Measurements from ENCODE around the gene GLYR1.

GRCh38 chr16:4847774-4848587 lies 893 bp upstream of the GLYR1 start:
- TF ChIP-seq MAX (IDR thresholded peaks at IDR 0.05) (no peak; the same call in 1 of the 2 replicates), CREB1 (IDR thresholded peaks at IDR 0.05; ENCODE audit: low read depth) (no peak), YY1 (IDR thresholded peaks at IDR 0.05; ENCODE audit: low read depth) (no peak), USF1 (IDR thresholded peaks at IDR 0.05) (no peak)

All from Ishikawa (cell line).